GM12878 (cell line): Measurements from ENCODE around the gene ELN. TPM values are rescaled to one million over a fixed set of nuclear protein-coding genes. Genes with fewer than 3 reads are reported as not detected.

Experiments used
- ATAC-seq: fragments of 200-7000 bp; cut with Tn5 transposase; 3 replicates; pipeline ENCODE4 v1.9.1; 2020; ENCODE audit warnings: mild to moderate bottlenecking, moderate library complexity
- BruUV-seq: library from RNA; stranded (reverse); fragments of 400-500 nt; replicated peaks from 2 replicates; lab custom pipeline; 2021; lab: Mats Ljungman, UMichigan
- CTCF ChIA-PET: fragments of 300-600 bp; sonication (Branson Sonifier 250); formaldehyde crosslinking; extraction: SDS; loops from one replicate; lab custom pipeline; 2021; ENCODE audit warnings: inconsistent platforms; lab: Yijun Ruan, JAX
- POLR2A ChIA-PET: fragments of 350-600 bp; formaldehyde crosslinking; extraction: SDS; loops from one replicate; lab custom pipeline; 2021; ENCODE audit warnings: inconsistent platforms; lab: Charles Lee
- RAD21 ChIA-PET: fragments of 300-600 bp; sonication (Branson Sonifier 250); formaldehyde crosslinking; loops from one replicate; lab custom pipeline; 2023; ENCODE audit warnings: antibody characterized with exemption; ENCODE audit not compliant: unreplicated experiment; lab: Charles Lee
- SMC1A ChIA-PET: fragments of 300-600 bp; sonication (Branson Sonifier 250); formaldehyde crosslinking; loops from one replicate; lab custom pipeline; 2023; ENCODE audit not compliant: unreplicated experiment, uncharacterized antibody; lab: Charles Lee
- DNase-seq: peaks from one replicate; pipeline ENCODE4 v3.0.0-alpha.2; 2011; ENCODE audit warnings: low read depth, low spot score
- FAIRE-seq: peaks from 3 replicates; lab custom pipeline; 2011; peaks lifted over from hg19 to GRCh38; lab: Jason Lieb, UNC
- H2AFZ ChIP-seq: 2 replicates; pipeline ENCODE4 v1.6.0; 2011; ENCODE audit warnings: low read depth, low read length, control low read depth; ENCODE audit not compliant: control insufficient read depth
- H3K27ac ChIP-seq: 2 replicates; pipeline ENCODE4 v1.5.1; 2011; ENCODE audit warnings: control low read depth; ENCODE audit not compliant: control insufficient read depth, insufficient read depth
- H3K27me3 ChIP-seq, 2 experiments: replicated peaks in 1 of 2; 2 replicates each; pipeline versions ENCODE4 v1.6.0 to v1.6.1; 2011; ENCODE audit warnings: low read length in 1 of 2; ENCODE audit not compliant: control insufficient read depth in 2 of 2, insufficient read depth in 2 of 2
- H3K36me3 ChIP-seq, 2 experiments: 2 replicates each; pipeline ENCODE4 v1.5.1; 2011; ENCODE audit warnings: low read length in 1 of 2; ENCODE audit not compliant: control insufficient read depth in 2 of 2, insufficient read depth in 2 of 2
- H3K4me1 ChIP-seq: 2 replicates; pipeline ENCODE4 v1.6.1; 2011; ENCODE audit warnings: mild to moderate bottlenecking, low read length, moderate library complexity, mixed read lengths; ENCODE audit not compliant: control insufficient read depth, insufficient read depth
- H3K4me2 ChIP-seq: 2 replicates; pipeline ENCODE4 v1.6.0; 2011; ENCODE audit warnings: control low read depth; ENCODE audit not compliant: control insufficient read depth, insufficient read depth
- H3K4me3 ChIP-seq: fragments of 200-600 bp; sonication (generic); 2 replicates; pipeline ENCODE4 v1.5.1; 2016
- H3K79me2 ChIP-seq: 2 replicates; pipeline ENCODE4 v1.6.0; 2011; ENCODE audit warnings: low read length; ENCODE audit not compliant: control insufficient read depth, insufficient read depth
- H3K9ac ChIP-seq: 2 replicates; pipeline ENCODE4 v1.8.0; 2011; ENCODE audit warnings: low read length, control low read depth, mixed read lengths; ENCODE audit not compliant: control insufficient read depth, insufficient read depth
- H3K9me3 ChIP-seq: replicated peaks from 3 replicates; pipeline ENCODE4 v1.5.1; 2011; ENCODE audit warnings: mild to moderate bottlenecking, low read length; ENCODE audit not compliant: control insufficient read depth, insufficient read depth
- H4K20me1 ChIP-seq: 2 replicates; pipeline ENCODE4 v1.6.0; 2011; ENCODE audit not compliant: control insufficient read depth, insufficient read depth
- BMI1 ChIP-seq: fragments of 450-650 bp; IDR thresholded peaks from 2 replicates; pipeline ENCODE4 v1.6.1; 2016; ENCODE audit warnings: mild to moderate bottlenecking, moderate library complexity, borderline replicate concordance
- CBX5 ChIP-seq: sonication (generic); IDR thresholded peaks from 2 replicates; pipeline ENCODE4 v1.6.1; 2016; ENCODE audit warnings: low read depth, moderate library complexity, mild to moderate bottlenecking, inconsistent platforms
- CHD1 ChIP-seq: IDR thresholded peaks from 2 replicates; pipeline ENCODE4 v1.6.1; 2012; ENCODE audit warnings: low read depth, low read length, improper control_type of control experiment
- CREM ChIP-seq: IDR thresholded peaks from 2 replicates; pipeline ENCODE4 v1.6.1; 2014; ENCODE audit warnings: antibody characterized with exemption, low read depth
- ESRRA ChIP-seq: IDR thresholded peaks from 2 replicates; pipeline ENCODE4 v1.6.1; 2012; ENCODE audit warnings: mild to moderate bottlenecking, low read length, improper control_type of control experiment
- GABPA ChIP-seq: IDR thresholded peaks from 2 replicates; pipeline ENCODE4 v1.6.1; 2014; ENCODE audit warnings: antibody characterized with exemption, low read depth, mild to moderate bottlenecking, inconsistent platforms
- HDAC2 ChIP-seq: fragments of 200-600 bp; sonication (generic); IDR thresholded peaks from 2 replicates; pipeline ENCODE4 v1.6.1; 2017
- HDAC6 ChIP-seq: fragments of 200-600 bp; sonication (generic); IDR thresholded peaks from one replicate; pipeline ENCODE4 v1.8.0; 2017; ENCODE audit warnings: antibody characterized with exemption; ENCODE audit not compliant: unreplicated experiment
- IKZF2 ChIP-seq, 2 experiments: fragments of 450-650 bp; IDR thresholded peaks; 2 replicates each; pipeline ENCODE4 v1.6.1; 2017; ENCODE audit warnings: mild to moderate bottlenecking in 2 of 2, moderate library complexity in 2 of 2
- PML ChIP-seq: IDR thresholded peaks from 2 replicates; pipeline ENCODE4 v1.6.1; 2012; ENCODE audit warnings: low read length, inconsistent platforms
- POLR2A ChIP-seq: IDR thresholded peaks from 2 replicates; pipeline ENCODE4 v1.6.1; 2011; ENCODE audit warnings: low read depth, mild to moderate bottlenecking, low read length
- RBBP5 ChIP-seq: fragments of 200-600 bp; sonication (generic); conservative IDR thresholded peaks from 2 replicates; pipeline ENCODE4 v1.6.1; 2016
- RCOR1 ChIP-seq: conservative IDR thresholded peaks from 2 replicates; pipeline ENCODE4 v1.6.1; 2012; ENCODE audit warnings: low read depth, low read length, improper control_type of control experiment
- RFX5 ChIP-seq: IDR thresholded peaks from 2 replicates; pipeline ENCODE4 v1.6.1; 2011; ENCODE audit warnings: low read depth, low read length, improper control_type of control experiment
- YY1 ChIP-seq: IDR thresholded peaks from 2 replicates; pipeline ENCODE4 v1.6.1; 2011; ENCODE audit warnings: low read depth, mild to moderate bottlenecking, low read length
- ZZZ3 ChIP-seq: IDR thresholded peaks from 2 replicates; pipeline ENCODE4 v1.6.1; 2011; ENCODE audit warnings: low read depth; ENCODE audit not compliant: control insufficient read depth, insufficient read length
- WGBS: methylation state at CpG from one replicate; pipeline ENCODE4 v1.1.6; 2016; ENCODE audit warnings: low lambda C conversion rate; ENCODE audit not compliant: insufficient replicate concordance, insufficient coverage; ENCODE audit errors: missing lambda C conversion rate; 5-methylcytosine and 5-hydroxymethylcytosine counted together
- in situ Hi-C: fragments of 300-500 bp; cut with MboI; formaldehyde crosslinking; loops from 9 replicates; pipeline ENCODE4 v1.14.3; 2018; ENCODE audit warnings: mixed read lengths
- intact Hi-C: fragments of 100-400 bp; cut with micrococcal nuclease; formaldehyde crosslinking; loops from one replicate; pipeline ENCODE4 v1.14.2; 2022; ENCODE audit not compliant: unreplicated experiment
- polyA plus RNA-seq, 11 experiments: library from polyadenylated mRNA; depleted of rRNA in 4 of 11; unstranded in 6 of 11; stranded (reverse) in 5 of 11; fragments of >200 nt; fragmentation: Nextera tagmentation in 4 of 11; fragmentation: Illumina TruSeq in 1 of 11; extraction: Ambion mirVana in 4 of 11; extraction: Trizol in 1 of 11; gene quantifications; 1 replicate in 1 of 11; 2 replicates in 10 of 11; pipeline versions ENCODE4 v1.2.1 to v1.2.3, GENCODE V29; 2011 to 2016; ENCODE audit warnings: inconsistent platforms in 2 of 11, missing spikeins in 2 of 11, low read depth in 1 of 11
- total RNA-seq, 4 experiments: library from RNA; depleted of rRNA in 3 of 4; stranded (reverse); fragments of >200 nt in 3 of 4; fragmentation: Illumina TruSeq in 1 of 4; extraction: Trizol in 1 of 4; gene quantifications; 2 replicates each; pipeline versions ENCODE4 v1.2.1 to v1.2.3, GENCODE V29; 2013 to 2021
- TF ChIP-seq, protein P1 (sequence below): IDR thresholded peaks from 2 replicates; pipeline ENCODE4 v1.6.1; 2011; ENCODE audit warnings: borderline replicate concordance, low read depth, mild to moderate bottlenecking, moderate library complexity, mixed read lengths, low read length; ENCODE audit not compliant: insufficient read depth; ENCODE audit errors: extremely low read length

Gene ELN
- total and polyA plus RNA-seq, 10 of the 15 experiments (the other 5 are each of a cell fraction or from before 2014, with no cell fraction given): 0.08 to 0.27 (median 0.23) TPM; not detected in 7

DNA sequence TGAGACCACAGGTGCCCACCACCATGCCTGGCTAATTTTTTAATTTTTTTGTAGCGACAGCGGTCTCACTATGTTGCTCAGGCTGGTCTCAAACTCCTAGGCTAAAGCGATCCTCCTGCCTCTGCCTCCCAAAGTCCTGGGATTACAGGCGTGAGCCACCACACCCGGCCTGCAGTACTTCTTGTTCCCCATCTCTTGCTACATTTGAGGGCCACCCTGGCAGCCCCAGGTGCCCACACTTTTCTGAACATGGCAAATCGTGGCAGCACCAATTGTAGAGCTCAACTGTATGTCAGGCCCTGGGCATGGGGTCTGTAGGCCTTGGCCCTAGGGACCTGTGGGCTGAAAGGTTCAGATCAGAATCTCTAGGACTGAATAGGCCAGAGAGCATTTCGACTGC lies 30.5 kb downstream of the ELN start:
- RAD21 ChIA-PET: no interaction called here

DNA sequence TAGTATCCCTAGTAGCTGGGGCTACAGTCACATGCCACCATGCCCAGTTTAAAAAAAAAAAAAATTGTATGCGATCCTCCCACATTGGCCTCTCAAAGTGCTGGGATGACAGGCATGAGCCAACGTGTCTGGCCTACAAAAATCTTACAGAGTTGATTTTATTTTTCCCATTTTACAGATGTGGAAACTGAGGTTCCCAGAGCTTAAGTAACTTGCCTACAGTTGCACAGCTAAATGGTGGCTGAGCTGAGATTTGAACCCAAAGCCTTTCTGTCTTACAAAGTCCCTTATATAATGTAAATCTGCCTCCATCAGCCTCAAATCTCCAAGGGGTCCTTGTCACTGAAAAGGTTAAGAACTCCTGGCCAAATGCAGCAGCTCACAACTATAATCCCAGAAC lies 31.1 kb downstream of the ELN start:
- H3K27me3 ChIP-seq: peaks cover 0 to 1% of the 10 kb centered on the region in 2 experiments; a peak in 1 of 4 replicates
- no peak overlapping the region for H3K9ac ChIP-seq
- H3K9me3 ChIP-seq: no peaks in the 10 kb centered on the region
- RAD21 ChIA-PET: no interaction called here
- ATAC-seq (no peak), DNase-seq (no peak), FAIRE-seq (no peak)
- POLR2A ChIA-PET: interaction anchor here (0.8 kb wide), 1 partner anchor 33 kb away, joined by 3 read pairs; no protein-coding TSS in a partner anchor
- no peak overlapping the region for H3K4me2 ChIP-seq
- H3K4me1 ChIP-seq: no peaks in the 10 kb centered on the region
- H4K20me1 ChIP-seq: no peaks in the 10 kb centered on the region
- no peak overlapping the region for H3K27ac ChIP-seq
- in situ Hi-C loops: no loop called here
- 42% methylated on average over 2 of the region's 2 CpGs for WGBS
- H2AFZ ChIP-seq: no peak overlapping the region
- H3K79me2 ChIP-seq: no peaks in the 10 kb centered on the region
- no peaks in the 10 kb centered on the region for H3K36me3 ChIP-seq
- H3K4me3 ChIP-seq: no peak overlapping the region
- no TSS peak for BruUV-seq
- TF ChIP-seq ZZZ3: no peak
- no peak for TF ChIP-seq RFX5
- TF ChIP-seq GABPA: no peak
- TF ChIP-seq HDAC6: no peak
- no peak for TF ChIP-seq HDAC2
- TF ChIP-seq, protein P1, sequence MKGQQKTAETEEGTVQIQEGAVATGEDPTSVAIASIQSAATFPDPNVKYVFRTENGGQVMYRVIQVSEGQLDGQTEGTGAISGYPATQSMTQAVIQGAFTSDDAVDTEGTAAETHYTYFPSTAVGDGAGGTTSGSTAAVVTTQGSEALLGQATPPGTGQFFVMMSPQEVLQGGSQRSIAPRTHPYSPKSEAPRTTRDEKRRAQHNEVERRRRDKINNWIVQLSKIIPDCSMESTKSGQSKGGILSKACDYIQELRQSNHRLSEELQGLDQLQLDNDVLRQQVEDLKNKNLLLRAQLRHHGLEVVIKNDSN: no peak
- TF ChIP-seq RCOR1: no peak
- TF ChIP-seq YY1: no peak
- no peak for TF ChIP-seq POLR2A
- TF ChIP-seq PML: no peak
- TF ChIP-seq CREM: no peak
- no peak for TF ChIP-seq CHD1
- TF ChIP-seq CBX5: no peak
- no peak for TF ChIP-seq IKZF2 (IDR thresholded peaks at IDR 0.05)
- no peak for TF ChIP-seq ESRRA
- TF ChIP-seq BMI1: no peak
- intact Hi-C loops: no loop called here
- SMC1A ChIA-PET: no interaction called here
- CTCF ChIA-PET: interaction anchor here (0.5 to 2.2 kb wide), 3 partner anchors 9 to 124 kb away, joined by 3 to 4 read pairs (median 4); no protein-coding TSS in a partner anchor

More for the DNA sequence above, 30.5 kb downstream of the ELN start:
- Histone ChIP-seq H3K27ac (no peak overlapping the region), H3K9me3 (no peaks in the 10 kb centered on the region), H3K4me1 (no peaks in the 10 kb centered on the region), H3K36me3 (no peaks in the 10 kb centered on the region), H3K4me3 (no peak overlapping the region), H2AFZ (no peak overlapping the region), H4K20me1 (no peaks in the 10 kb centered on the region), H3K27me3 (peaks cover 0 to 1% of the 10 kb centered on the region in 2 experiments; a peak in 1 of 4 replicates), H3K79me2 (no peaks in the 10 kb centered on the region), H3K4me2 (no peak overlapping the region), H3K9ac (no peak overlapping the region)
- in situ Hi-C loops: no loop called here
- DNase-seq: no peak
- SMC1A ChIA-PET: no interaction called here
- no peak for FAIRE-seq
- POLR2A ChIA-PET: no interaction called here
- no peak for ATAC-seq
- 26% methylated on average over 7 of the region's 7 CpGs for WGBS
- BruUV-seq: no TSS peak
- CTCF ChIA-PET: interaction anchor here (0.6 kb wide), 2 partner anchors 44 to 1849 kb away, joined by 3 to 4 read pairs; no protein-coding TSS in a partner anchor
- intact Hi-C loops: no loop called here
- TF ChIP-seq RBBP5: no peak
- TF ChIP-seq, all 136 proteins: peak for 0
